Parathyroid adenoma (tissue), 2 donors: ENCODE measurements around the gene PDZD11.

Experiments
- H2AFZ ChIP-seq: fragments of 300-600 bp; sonication (generic); one replicate; pipeline ENCODE4 v1.7.0; 2017; ENCODE audit warnings: antibody characterized with exemption, mild to moderate bottlenecking
- H3K27ac ChIP-seq: fragments of 300-600 bp; sonication (generic); one replicate; pipeline ENCODE4 v1.7.0; 2017
- H3K27me3 ChIP-seq: fragments of 300-600 bp; sonication (generic); one replicate; pipeline ENCODE4 v1.7.0; 2017; ENCODE audit warnings: low read length; ENCODE audit not compliant: control insufficient read depth, insufficient read depth
- H3K36me3 ChIP-seq: fragments of 300-600 bp; sonication (generic); one replicate; pipeline ENCODE4 v1.7.0; 2017; ENCODE audit warnings: low read length; ENCODE audit not compliant: control insufficient read depth, insufficient read depth
- H3K4me1 ChIP-seq: fragments of 300-600 bp; sonication (generic); one replicate; pipeline ENCODE4 v1.7.0; 2017; ENCODE audit warnings: control low read depth
- H3K4me2 ChIP-seq: fragments of 300-600 bp; sonication (generic); one replicate; pipeline ENCODE4 v1.7.0; 2017; ENCODE audit warnings: low read length
- H3K4me3 ChIP-seq: fragments of 300-600 bp; sonication (generic); one replicate; pipeline ENCODE4 v1.7.0; 2017; ENCODE audit warnings: low read depth, low read length
- H3K79me2 ChIP-seq: fragments of 300-600 bp; sonication (generic); one replicate; pipeline ENCODE4 v1.7.0; 2017; ENCODE audit warnings: control low read depth
- H3K9ac ChIP-seq: fragments of 300-600 bp; sonication (generic); one replicate; pipeline ENCODE4 v1.7.0; 2017; ENCODE audit warnings: mild to moderate bottlenecking
- H3K9me3 ChIP-seq: fragments of 300-600 bp; sonication (generic); one replicate; pipeline ENCODE4 v1.7.0; 2017; ENCODE audit warnings: low read length; ENCODE audit not compliant: control insufficient read depth
- TF ChIP-seq, protein P1 (sequence below): fragments of 300-600 bp; sonication (generic); IDR thresholded peaks from one replicate; pipeline ENCODE4 v1.7.0; 2017; ENCODE audit warnings: antibody characterized with exemption, mild to moderate bottlenecking
- donor health status: primary hyperparathyroidism.

Gene PDZD11

GRCh38 chrX:70254909-70255308, 34.8 kb downstream of the PDZD11 start:
- H3K9ac ChIP-seq = no peak overlapping the region
- H3K79me2 ChIP-seq = no peaks in the 10 kb centered on the region
- H2AFZ ChIP-seq = no peak overlapping the region
- TF ChIP-seq, protein P1, sequence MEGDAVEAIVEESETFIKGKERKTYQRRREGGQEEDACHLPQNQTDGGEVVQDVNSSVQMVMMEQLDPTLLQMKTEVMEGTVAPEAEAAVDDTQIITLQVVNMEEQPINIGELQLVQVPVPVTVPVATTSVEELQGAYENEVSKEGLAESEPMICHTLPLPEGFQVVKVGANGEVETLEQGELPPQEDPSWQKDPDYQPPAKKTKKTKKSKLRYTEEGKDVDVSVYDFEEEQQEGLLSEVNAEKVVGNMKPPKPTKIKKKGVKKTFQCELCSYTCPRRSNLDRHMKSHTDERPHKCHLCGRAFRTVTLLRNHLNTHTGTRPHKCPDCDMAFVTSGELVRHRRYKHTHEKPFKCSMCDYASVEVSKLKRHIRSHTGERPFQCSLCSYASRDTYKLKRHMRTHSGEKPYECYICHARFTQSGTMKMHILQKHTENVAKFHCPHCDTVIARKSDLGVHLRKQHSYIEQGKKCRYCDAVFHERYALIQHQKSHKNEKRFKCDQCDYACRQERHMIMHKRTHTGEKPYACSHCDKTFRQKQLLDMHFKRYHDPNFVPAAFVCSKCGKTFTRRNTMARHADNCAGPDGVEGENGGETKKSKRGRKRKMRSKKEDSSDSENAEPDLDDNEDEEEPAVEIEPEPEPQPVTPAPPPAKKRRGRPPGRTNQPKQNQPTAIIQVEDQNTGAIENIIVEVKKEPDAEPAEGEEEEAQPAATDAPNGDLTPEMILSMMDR = no peak
- H3K4me3 ChIP-seq = no peak overlapping the region
- H3K4me1 ChIP-seq = no peaks in the 10 kb centered on the region
- no peak overlapping the region for H3K4me2 ChIP-seq
- H3K36me3 ChIP-seq = no peaks in the 10 kb centered on the region
- no peaks in the 10 kb centered on the region for H3K9me3 ChIP-seq
- no peaks in the 10 kb centered on the region for H3K27me3 ChIP-seq
- no peak overlapping the region for H3K27ac ChIP-seq

DNA sequence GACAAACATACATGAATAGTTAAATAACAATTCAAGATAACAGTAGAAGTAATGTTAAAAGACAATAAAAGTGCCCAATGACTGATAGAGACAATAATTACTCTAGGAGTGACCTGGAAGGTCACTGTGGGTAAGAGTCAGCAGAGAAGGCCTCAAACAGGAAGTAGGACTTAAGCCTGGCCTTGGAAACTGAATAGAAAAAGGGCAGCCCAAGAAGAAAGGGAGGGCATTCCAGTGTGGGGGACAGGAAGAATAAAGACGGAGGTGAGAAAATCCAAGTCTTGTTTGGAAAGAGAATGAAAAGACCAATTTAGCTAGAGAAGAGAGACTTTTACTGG, 35.7 kb downstream of the PDZD11 start:
- H3K4me2 ChIP-seq = no peak overlapping the region
- H3K9me3 ChIP-seq = no peaks in the 10 kb centered on the region
- H3K79me2 ChIP-seq = no peaks in the 10 kb centered on the region
- H3K4me3 ChIP-seq = no peak overlapping the region
- no peak overlapping the region for H3K9ac ChIP-seq
- H3K36me3 ChIP-seq = no peaks in the 10 kb centered on the region
- no peaks in the 10 kb centered on the region for H3K27me3 ChIP-seq
- no peak overlapping the region for H2AFZ ChIP-seq
- H3K4me1 ChIP-seq = no peaks in the 10 kb centered on the region
- no peak overlapping the region for H3K27ac ChIP-seq
- TF ChIP-seq, protein P1 = no peak

- TF ChIP-seq, protein P1 = no peak
- H3K4me3 ChIP-seq = no peak overlapping the region
- H3K9ac ChIP-seq = no peak overlapping the region
- no peak overlapping the region for H2AFZ ChIP-seq
- H3K79me2 ChIP-seq = no peaks in the 10 kb centered on the region
- no peak overlapping the region for H3K27ac ChIP-seq
- H3K9me3 ChIP-seq = no peaks in the 10 kb centered on the region
- no peak overlapping the region for H3K4me2 ChIP-seq
- no peaks in the 10 kb centered on the region for H3K4me1 ChIP-seq
- H3K36me3 ChIP-seq = no peaks in the 10 kb centered on the region
- no peaks in the 10 kb centered on the region for H3K27me3 ChIP-seq
These were observed 36.2 kb downstream of the PDZD11 start for GRCh38 chrX:70253377-70254062.

GRCh38 chrX:70252491-70252890, 37.2 kb downstream of the PDZD11 start:
- no peak overlapping the region for H3K4me2 ChIP-seq

More at GRCh38 chrX:70252491-70252890, 37.2 kb downstream of the PDZD11 start:
- Histone ChIP-seq H3K9me3 (no peaks in the 10 kb centered on the region), H3K4me3 (no peak overlapping the region), H3K79me2 (no peaks in the 10 kb centered on the region), H3K27ac (no peak overlapping the region), H3K27me3 (no peaks in the 10 kb centered on the region), H3K4me1 (no peaks in the 10 kb centered on the region), H3K9ac (no peak overlapping the region), H2AFZ (no peak overlapping the region), H3K36me3 (no peaks in the 10 kb centered on the region)
- TF ChIP-seq, protein P1 = no peak
